SK-N-SH (cell line): ENCODE results near the gene FTCD. TPM values are rescaled to one million over a fixed set of nuclear protein-coding genes. Genes with fewer than 3 reads are reported as not detected.

Experiments
- CTCF ChIA-PET: fragments of 300-600, 350-600 bp; formaldehyde crosslinking; extraction: SDS; loops from one replicate; lab custom pipeline; 2021; lab: Yijun Ruan, JAX
- POLR2A ChIA-PET: fragments of 350-600 bp; sonication (Branson Sonifier 250); formaldehyde crosslinking; extraction: SDS; loops from one replicate; lab custom pipeline; 2020; ENCODE audit warnings: antibody characterized with exemption, inconsistent platforms; lab: Yijun Ruan, JAX
- DNase-seq: peaks from one replicate; pipeline ENCODE4 v3.0.0; 2012
- H2AFZ ChIP-seq: fragments of 200-600 bp; sonication (generic); 2 replicates; pipeline ENCODE4 v1.8.1; 2016; ENCODE audit warnings: antibody characterized with exemption, mild to moderate bottlenecking, low read depth
- H3F3A ChIP-seq: fragments of 200-600 bp; sonication (generic); replicated peaks from 2 replicates; pipeline ENCODE3; 2016; ENCODE audit warnings: antibody characterized with exemption, mild to moderate bottlenecking; ENCODE audit not compliant: insufficient read depth
- H3K27ac ChIP-seq, 2 experiments: fragments of 200-500 bp in 1 of 2; fragments of 200-600 bp in 1 of 2; sonication (Bioruptor generic) in 1 of 2; sonication (generic), shearing (Covaris generic) in 1 of 2; 2 replicates each; pipeline versions ENCODE4 v1.5.1 to v1.6.1; 2014 to 2016; ENCODE audit warnings: low read depth in 2 of 2, inconsistent platforms in 1 of 2, low read length in 1 of 2, mild to moderate bottlenecking in 1 of 2, mixed read lengths in 1 of 2
- H3K27me3 ChIP-seq: fragments of 200-600 bp; sonication (generic), shearing (Covaris generic); 2 replicates; pipeline ENCODE4 v1.6.1; 2016; ENCODE audit warnings: mixed run types; ENCODE audit not compliant: insufficient read depth
- H3K36me3 ChIP-seq, 2 experiments: fragments of 200-500 bp in 1 of 2; fragments of 200-600 bp in 1 of 2; sonication (Bioruptor generic) in 1 of 2; sonication (generic) in 1 of 2; replicated peaks in 1 of 2; 2 replicates each; pipeline versions ENCODE3 to v1.5.1; 2014 to 2016; ENCODE audit warnings: low read length in 1 of 2, mild to moderate bottlenecking in 1 of 2; ENCODE audit not compliant: insufficient read depth in 2 of 2, control insufficient read depth in 1 of 2
- H3K4me1 ChIP-seq, 2 experiments: fragments of 200-500 bp in 1 of 2; fragments of 200-600 bp in 1 of 2; sonication (Bioruptor generic) in 1 of 2; sonication (generic), shearing (Covaris generic) in 1 of 2; 2 replicates each; pipeline versions ENCODE4 v1.5.1 to v1.6.1; 2014 to 2016; ENCODE audit warnings: low read depth in 1 of 2, low read length in 1 of 2, mixed run types in 1 of 2; ENCODE audit not compliant: insufficient read depth in 2 of 2, control insufficient read depth in 1 of 2
- H3K4me2 ChIP-seq: fragments of 200-600 bp; sonication (generic), shearing (Covaris generic); 2 replicates; pipeline ENCODE4 v1.6.1; 2017; ENCODE audit warnings: mixed run types
- H3K4me3 ChIP-seq, 2 experiments: fragments of 200-500 bp in 1 of 2; fragments of 200-600 bp in 1 of 2; sonication (Bioruptor generic) in 1 of 2; sonication (generic), shearing (Covaris generic) in 1 of 2; 2 replicates each; pipeline versions ENCODE4 v1.5.1 to v1.8.1; 2014 to 2016; ENCODE audit warnings: low read depth in 2 of 2, inconsistent platforms in 1 of 2, low read length in 1 of 2, mild to moderate bottlenecking in 1 of 2, mixed read lengths in 1 of 2, moderate library complexity in 1 of 2
- H3K79me2 ChIP-seq: fragments of 200-600 bp; sonication (generic); 2 replicates; pipeline ENCODE4 v1.8.1; 2017; ENCODE audit warnings: mild to moderate bottlenecking; ENCODE audit not compliant: insufficient read depth
- H3K9ac ChIP-seq: fragments of 200-600 bp; sonication (generic); 2 replicates; pipeline ENCODE4 v1.6.1; 2017; ENCODE audit warnings: mixed run types
- H3K9me2 ChIP-seq: fragments of 200-600 bp; sonication (generic); 2 replicates; pipeline ENCODE4 v1.6.1; 2017; ENCODE audit warnings: mixed run types
- H3K9me3 ChIP-seq: fragments of 200-600 bp; sonication (generic); 2 replicates; pipeline ENCODE4 v1.6.1; 2017; ENCODE audit warnings: mixed run types, mild to moderate bottlenecking, moderate library complexity
- H4K20me1 ChIP-seq: fragments of 200-600 bp; sonication (generic); 2 replicates; pipeline ENCODE4 v1.6.1; 2017; ENCODE audit warnings: mild to moderate bottlenecking, mixed run types; ENCODE audit not compliant: insufficient read depth
- CHD2 ChIP-seq: fragments of 150-350 bp; IDR thresholded peaks from 2 replicates; pipeline ENCODE4 v1.6.1; 2018; ENCODE audit warnings: low read length; ENCODE audit not compliant: partially characterized antibody
- CTCF ChIP-seq: fragments of 200-600 bp; sonication (generic); IDR thresholded peaks from 2 replicates; pipeline ENCODE4 v1.6.1; 2017; ENCODE audit warnings: antibody characterized with exemption, mild to moderate bottlenecking, moderate library complexity
- EP300 ChIP-seq, 2 experiments: IDR thresholded peaks; 2 replicates each; pipeline versions ENCODE4 v1.4.0 to v1.6.1; 2012; ENCODE audit warnings: borderline replicate concordance in 1 of 2, low read depth in 1 of 2, low read length in 1 of 2
- EZH2phosphoT487 ChIP-seq: fragments of 200-600 bp; sonication (generic); IDR thresholded peaks from 2 replicates; pipeline ENCODE4 v1.6.1; 2017; ENCODE audit warnings: low read depth, mixed run types, mild to moderate bottlenecking, antibody characterized with exemption, moderate library complexity, borderline replicate concordance
- FOXJ3 ChIP-seq: sonication (generic); formaldehyde crosslinking; IDR thresholded peaks from 2 replicates; pipeline ENCODE4 v1.5.1; 2020; ENCODE audit warnings: mild to moderate bottlenecking, missing genetic modification reagents
- GABPA ChIP-seq: IDR thresholded peaks from 2 replicates; pipeline ENCODE4 v1.4.0; 2012; ENCODE audit warnings: low read depth, mild to moderate bottlenecking
- POLR2AphosphoS5 ChIP-seq: IDR thresholded peaks from 2 replicates; pipeline ENCODE4 v1.6.1; 2012; ENCODE audit warnings: low read depth, low read length
- RAD21 ChIP-seq: IDR thresholded peaks from 2 replicates; pipeline ENCODE4 v1.6.1; 2012; ENCODE audit warnings: mild to moderate bottlenecking, low read length
- RCOR1 ChIP-seq: fragments of 150-350 bp; IDR thresholded peaks from 2 replicates; pipeline ENCODE4 v1.6.1; 2017; ENCODE audit warnings: antibody characterized with exemption, low read length
- RXRA ChIP-seq: IDR thresholded peaks from 2 replicates; pipeline ENCODE4 v1.4.0; 2012; ENCODE audit warnings: low read depth, mild to moderate bottlenecking, borderline replicate concordance
- SIN3A ChIP-seq: IDR thresholded peaks from 2 replicates; pipeline ENCODE4 v1.6.1; 2012; ENCODE audit warnings: low read depth, mild to moderate bottlenecking, low read length, moderate library complexity, borderline replicate concordance
- TCF12 ChIP-seq: IDR thresholded peaks from 2 replicates; pipeline ENCODE4 v1.4.0; 2012
- WGBS: methylation state at CpG from one replicate; pipeline ENCODE4 v1.1.6; 2017; ENCODE audit warnings: low lambda C conversion rate; 5-methylcytosine and 5-hydroxymethylcytosine counted together
- polyA plus RNA-seq, 3 experiments: library from polyadenylated mRNA; depleted of rRNA; stranded (reverse); fragments of >200 nt; gene quantifications; 2 replicates each; pipeline ENCODE4 v1.2.3, GENCODE V29; 2012
- TF ChIP-seq, protein P1 (sequence below): IDR thresholded peaks from 2 replicates; pipeline ENCODE4 v1.4.0; 2012; ENCODE audit warnings: low read depth
- TF ChIP-seq, protein P2 (sequence below): IDR thresholded peaks from 2 replicates; pipeline ENCODE4 v1.4.0; 2012; ENCODE audit warnings: low read depth, borderline replicate concordance
- TF ChIP-seq, protein P3 (sequence below): IDR thresholded peaks from 2 replicates; pipeline ENCODE4 v1.6.1; 2012; ENCODE audit warnings: mild to moderate bottlenecking, low read depth, low read length, moderate library complexity

The FTCD gene
- polyA plus RNA-seq, 1 of the 3 experiments (the other 2 are of a cell fraction): 0.33 TPM

GRCh38 chr21:46196733-46197132 lies 41.4 kb upstream of the FTCD start:
- Histone ChIP-seq H3K27ac (no peak overlapping the region), H3F3A (peaks cover 3% of the 10 kb centered on the region), H3K27me3 (no peaks in the 10 kb centered on the region), H2AFZ (no peak overlapping the region), H3K9ac (no peak overlapping the region), H3K9me2 (no peaks in the 10 kb centered on the region), H3K4me2 (no peak overlapping the region), H3K9me3 (no peaks in the 10 kb centered on the region), H3K79me2 (no peaks in the 10 kb centered on the region), H3K36me3 (peaks cover 31 to 51% of the 10 kb centered on the region in 2 experiments), H3K4me1 (peaks cover 0 to 23% of the 10 kb centered on the region in 2 experiments; a peak in 1 of 4 replicates), H3K4me3 (no peak overlapping the region), H4K20me1 (no peaks in the 10 kb centered on the region)
- no peak for TF ChIP-seq EZH2phosphoT487
- no peak for TF ChIP-seq RAD21
- TF ChIP-seq CHD2: no peak
- TF ChIP-seq CTCF: no peak
- no peak for TF ChIP-seq RCOR1
- TF ChIP-seq EP300 (IDR thresholded peaks at IDR 0.05; ENCODE audit: borderline replicate concordance in 1 of 2, low read depth in 1 of 2, low read length in 1 of 2): no peak
- TF ChIP-seq, protein P1, sequence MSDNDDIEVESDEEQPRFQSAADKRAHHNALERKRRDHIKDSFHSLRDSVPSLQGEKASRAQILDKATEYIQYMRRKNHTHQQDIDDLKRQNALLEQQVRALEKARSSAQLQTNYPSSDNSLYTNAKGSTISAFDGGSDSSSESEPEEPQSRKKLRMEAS: no peak
- no peak for TF ChIP-seq SIN3A
- TF ChIP-seq GABPA: no peak
- no peak for TF ChIP-seq POLR2AphosphoS5
- TF ChIP-seq FOXJ3: no peak
- no peak for TF ChIP-seq TCF12
- TF ChIP-seq, protein P2, sequence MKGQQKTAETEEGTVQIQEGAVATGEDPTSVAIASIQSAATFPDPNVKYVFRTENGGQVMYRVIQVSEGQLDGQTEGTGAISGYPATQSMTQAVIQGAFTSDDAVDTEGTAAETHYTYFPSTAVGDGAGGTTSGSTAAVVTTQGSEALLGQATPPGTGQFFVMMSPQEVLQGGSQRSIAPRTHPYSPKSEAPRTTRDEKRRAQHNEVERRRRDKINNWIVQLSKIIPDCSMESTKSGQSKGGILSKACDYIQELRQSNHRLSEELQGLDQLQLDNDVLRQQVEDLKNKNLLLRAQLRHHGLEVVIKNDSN: no peak
- no peak for TF ChIP-seq RXRA
- TF ChIP-seq, protein P3, sequence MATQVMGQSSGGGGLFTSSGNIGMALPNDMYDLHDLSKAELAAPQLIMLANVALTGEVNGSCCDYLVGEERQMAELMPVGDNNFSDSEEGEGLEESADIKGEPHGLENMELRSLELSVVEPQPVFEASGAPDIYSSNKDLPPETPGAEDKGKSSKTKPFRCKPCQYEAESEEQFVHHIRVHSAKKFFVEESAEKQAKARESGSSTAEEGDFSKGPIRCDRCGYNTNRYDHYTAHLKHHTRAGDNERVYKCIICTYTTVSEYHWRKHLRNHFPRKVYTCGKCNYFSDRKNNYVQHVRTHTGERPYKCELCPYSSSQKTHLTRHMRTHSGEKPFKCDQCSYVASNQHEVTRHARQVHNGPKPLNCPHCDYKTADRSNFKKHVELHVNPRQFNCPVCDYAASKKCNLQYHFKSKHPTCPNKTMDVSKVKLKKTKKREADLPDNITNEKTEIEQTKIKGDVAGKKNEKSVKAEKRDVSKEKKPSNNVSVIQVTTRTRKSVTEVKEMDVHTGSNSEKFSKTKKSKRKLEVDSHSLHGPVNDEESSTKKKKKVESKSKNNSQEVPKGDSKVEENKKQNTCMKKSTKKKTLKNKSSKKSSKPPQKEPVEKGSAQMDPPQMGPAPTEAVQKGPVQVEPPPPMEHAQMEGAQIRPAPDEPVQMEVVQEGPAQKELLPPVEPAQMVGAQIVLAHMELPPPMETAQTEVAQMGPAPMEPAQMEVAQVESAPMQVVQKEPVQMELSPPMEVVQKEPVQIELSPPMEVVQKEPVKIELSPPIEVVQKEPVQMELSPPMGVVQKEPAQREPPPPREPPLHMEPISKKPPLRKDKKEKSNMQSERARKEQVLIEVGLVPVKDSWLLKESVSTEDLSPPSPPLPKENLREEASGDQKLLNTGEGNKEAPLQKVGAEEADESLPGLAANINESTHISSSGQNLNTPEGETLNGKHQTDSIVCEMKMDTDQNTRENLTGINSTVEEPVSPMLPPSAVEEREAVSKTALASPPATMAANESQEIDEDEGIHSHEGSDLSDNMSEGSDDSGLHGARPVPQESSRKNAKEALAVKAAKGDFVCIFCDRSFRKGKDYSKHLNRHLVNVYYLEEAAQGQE: no peak
- ChIA-PET CTCF (interaction anchor here (1.3 kb wide), 1 partner anchor 11 kb away, joined by 3 read pairs; no protein-coding TSS in a partner anchor), POLR2A (no interaction called here)
- DNase-seq: peak; percentile 5
- WGBS: 86% methylated on average over 17 of the region's 20 CpGs
